Right hindlimb (tissue), 1 donor: ENCODE data around the gene RNF144B.
"Not testable (repeated sequence)": the region's sequence is repeated elsewhere in the genome, so short reads cannot be mapped to it uniquely, and the experiment has no call there.

ENCODE experiments used
- DNase-seq: peaks from one replicate; pipeline ENCODE4 v3.0.0-alpha.2; 2018

The RNF144B gene

DNA sequence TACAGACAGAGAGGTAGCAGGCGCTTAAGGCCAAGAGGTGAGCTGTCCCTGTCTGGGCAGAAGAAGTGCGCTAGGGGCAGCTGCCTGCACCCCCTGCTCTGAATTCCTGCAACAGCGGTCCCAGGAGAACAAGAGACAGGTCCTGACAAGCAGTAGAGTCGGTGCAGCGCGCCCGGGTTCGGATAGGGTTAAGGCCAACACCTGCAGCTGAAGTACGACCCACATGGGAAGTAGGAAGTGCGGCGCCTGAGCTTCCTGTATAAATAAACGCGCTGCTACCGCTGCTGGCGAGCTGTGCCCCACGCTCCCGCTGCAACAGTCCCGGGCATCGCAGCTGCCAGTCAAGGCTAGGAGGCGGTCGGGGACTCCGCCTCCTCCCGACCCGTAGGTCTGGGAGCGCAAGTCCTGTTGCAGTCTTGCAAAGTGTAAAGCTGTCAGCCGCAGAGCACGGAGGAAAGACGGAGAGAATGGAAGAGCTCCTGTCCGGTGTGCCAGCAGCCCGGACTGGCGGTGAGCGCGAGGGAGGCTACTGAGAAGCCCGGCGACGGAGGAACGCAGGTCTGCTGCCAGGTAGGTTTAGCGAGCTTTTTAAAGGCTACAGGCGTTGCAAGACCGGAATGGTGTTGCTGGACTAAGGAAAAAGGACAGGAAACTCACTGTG lies at the start of gene RNF144B:
TSS of gene RNF144B (plus strand) at position 290 of the 661 bp plus-strand sequence. CDS start 12,185 bp downstream, outside the sequence.
- peak; percentile 81 for DNase-seq

DNA sequence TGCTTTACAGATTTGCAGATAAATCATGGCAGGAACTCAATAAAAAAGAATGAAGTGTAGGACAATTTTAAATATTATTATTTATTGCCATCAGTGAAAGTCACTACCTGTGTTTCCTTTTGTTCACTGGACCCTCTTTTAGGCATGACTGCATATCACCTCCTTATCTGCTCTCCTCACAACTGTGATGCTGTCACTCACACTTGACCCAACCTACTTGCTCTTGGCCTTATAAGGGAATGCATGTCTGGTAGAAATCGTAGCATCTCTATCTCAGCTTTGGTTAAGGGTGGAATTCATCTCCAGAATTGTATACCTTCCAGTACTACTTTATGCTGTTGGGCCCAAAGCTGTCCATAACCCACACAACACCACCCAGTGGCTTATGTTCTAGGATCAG lies 47.6 kb upstream of the RNF144B start:
- DNase-seq, result no peak

DNA sequence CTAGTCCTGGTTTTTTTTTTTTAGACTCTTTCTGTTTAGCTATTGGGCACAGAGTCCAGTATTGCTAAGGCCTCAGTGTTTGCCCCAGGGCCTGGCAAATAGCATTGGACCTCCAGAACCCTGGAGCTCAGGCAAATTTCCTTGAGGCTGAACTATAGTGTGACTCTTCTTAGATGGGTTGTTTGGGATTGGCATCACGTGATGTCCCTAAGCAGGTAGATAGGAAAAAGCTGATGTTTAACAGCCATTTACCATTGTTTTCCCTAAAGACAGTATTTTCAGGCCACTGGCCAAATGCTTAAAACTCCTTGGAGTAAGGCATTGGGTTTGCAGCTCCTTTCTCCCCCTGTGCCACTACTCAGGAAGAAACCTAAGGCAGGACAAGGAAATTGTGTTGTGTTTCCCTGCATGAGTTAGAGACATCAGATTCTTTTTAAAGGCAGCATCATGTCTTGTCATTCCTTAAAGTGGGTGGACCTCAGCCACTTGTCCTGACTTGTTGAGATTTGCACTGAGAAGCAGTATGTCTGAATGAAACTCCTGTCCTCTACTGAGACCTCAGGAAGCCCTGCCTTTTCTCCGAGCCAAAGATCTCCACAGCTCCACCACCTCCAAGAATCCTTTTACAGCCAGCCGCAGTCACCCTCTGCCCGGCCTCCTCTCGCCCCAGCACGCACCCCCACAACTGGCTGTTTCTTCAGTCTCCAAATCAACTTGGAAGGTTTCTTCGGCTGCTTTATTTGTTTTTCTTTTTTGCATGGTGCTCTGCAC lies 46.2 kb upstream of the RNF144B start:
- DNase-seq, result no peak

DNA sequence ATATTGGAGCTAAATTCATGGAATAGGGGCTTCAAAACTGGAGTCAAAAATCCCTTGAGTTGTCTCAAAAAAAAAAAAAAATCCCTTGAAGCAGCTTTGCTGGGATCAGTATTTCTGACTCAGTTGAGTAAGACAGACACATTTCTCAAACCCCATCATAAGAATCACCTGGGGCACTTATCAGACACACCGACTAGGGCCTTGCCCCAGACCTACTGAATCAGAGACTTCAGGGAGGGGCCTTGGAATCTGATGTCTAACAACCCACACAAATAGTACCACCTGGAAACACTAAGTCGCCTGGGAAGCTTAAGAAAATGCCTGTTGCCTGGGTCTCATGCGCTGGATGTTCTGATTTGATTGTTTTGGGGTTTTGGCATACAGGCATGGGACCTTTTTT lies 44.9 kb upstream of the RNF144B start:
- DNase-seq, result no peak

DNA sequence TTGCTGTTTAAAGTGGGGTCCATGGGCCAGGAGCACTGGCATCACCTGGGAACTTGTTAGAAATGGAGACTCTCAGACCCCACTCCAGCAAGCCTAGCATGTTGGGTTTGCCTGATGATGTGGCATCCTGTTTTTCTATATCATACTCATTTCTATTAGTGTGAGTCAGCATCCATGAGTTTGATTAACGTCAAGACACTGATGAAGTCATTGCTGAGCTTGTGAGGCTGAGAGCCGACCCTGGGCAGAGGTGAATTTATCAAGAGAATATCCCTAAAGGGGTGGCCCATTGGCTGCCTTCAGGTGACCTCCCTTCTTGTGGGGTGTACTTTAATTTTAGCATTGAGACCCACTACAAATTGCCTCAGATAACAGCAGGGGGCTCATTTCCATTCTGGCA lies 43.4 kb upstream of the RNF144B start:
- DNase-seq, result no peak

DNA sequence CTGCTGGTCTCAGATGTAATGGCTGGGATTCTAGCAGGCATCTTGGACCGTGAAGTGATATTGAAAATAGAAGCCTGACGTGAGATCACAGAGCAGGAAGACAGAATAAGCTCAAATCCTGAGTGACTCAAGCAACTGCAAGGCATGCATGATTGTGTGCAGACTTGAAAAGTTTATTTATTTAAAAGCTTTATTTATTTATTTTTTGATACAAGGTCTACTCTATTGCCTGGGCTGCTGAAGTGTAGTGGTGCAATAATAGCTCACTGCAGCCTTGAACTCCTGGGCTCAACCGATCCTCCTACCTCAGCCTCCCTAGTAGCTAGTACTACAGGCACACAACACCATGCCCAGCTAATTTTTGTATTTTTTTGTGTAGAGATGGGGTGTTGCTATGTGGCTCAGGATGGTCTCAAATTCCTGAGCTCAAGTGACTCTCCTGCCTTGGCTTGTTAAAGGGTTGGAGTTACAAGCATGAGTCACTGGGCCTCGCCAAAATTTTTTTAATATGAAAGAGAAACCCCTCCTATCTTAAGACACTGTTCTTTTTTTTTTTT lies 40.1 kb upstream of the RNF144B start:
- DNase-seq, result no peak

DNA sequence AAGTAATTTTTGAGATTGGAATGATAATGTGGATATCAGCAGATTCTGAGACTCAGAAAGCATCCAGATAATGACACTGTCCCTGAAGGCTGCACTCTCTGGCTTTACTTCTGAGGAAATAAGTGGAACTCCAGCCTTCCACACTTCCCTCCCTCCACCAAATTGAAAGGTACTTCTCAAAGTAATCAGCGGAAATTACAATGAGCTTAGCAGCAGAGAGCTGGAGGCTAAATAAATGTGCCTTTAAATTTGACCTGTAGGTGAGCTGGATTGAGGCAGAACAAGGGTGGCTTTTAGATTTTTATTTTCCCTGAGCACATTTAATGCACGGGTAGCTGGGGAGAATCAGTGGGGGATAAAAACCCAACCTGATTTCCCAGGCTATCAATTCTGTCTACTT lies 39.3 kb upstream of the RNF144B start:
- DNase-seq, result no peak

DNA sequence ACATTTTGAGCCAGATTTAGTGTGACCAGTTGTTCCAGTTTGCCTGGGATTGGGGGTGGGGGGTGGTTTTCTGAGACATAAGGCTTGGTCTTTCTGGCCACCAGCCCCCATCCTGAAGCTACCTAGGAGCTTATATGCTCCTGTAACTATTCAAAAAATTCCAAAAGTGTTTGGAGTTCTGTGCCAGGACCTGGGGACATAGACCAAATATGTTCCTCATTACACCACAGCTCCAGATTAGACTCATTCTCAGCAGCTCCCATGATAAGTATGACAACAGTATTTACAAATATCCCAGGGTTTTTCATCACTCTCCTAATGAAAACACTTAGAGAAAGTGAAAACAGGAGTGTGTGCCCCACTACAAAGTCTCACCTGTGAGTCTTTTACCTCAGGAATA lies 37.8 kb upstream of the RNF144B start:
- no peak for DNase-seq

DNA sequence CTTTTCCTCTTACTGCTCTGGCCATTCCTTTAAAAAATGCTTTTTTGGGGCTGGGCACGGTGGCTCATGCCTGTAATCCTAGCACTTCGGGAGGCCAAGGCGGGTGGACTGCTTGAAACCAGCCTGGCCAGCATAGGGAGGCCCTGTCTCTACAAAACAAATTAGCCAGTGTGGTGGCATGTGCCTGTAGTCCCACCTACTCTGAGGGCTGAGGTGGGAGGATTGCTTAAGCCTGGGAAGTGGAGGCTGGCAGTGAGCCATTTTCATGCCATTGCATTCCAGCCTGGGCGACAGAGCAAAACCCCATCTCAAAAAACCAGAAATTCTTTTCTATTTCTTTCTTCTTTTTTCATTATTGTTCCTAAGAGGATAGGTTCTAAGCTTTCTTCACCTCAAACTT lies 36.9 kb upstream of the RNF144B start:
- DNase-seq, result no peak

DNA sequence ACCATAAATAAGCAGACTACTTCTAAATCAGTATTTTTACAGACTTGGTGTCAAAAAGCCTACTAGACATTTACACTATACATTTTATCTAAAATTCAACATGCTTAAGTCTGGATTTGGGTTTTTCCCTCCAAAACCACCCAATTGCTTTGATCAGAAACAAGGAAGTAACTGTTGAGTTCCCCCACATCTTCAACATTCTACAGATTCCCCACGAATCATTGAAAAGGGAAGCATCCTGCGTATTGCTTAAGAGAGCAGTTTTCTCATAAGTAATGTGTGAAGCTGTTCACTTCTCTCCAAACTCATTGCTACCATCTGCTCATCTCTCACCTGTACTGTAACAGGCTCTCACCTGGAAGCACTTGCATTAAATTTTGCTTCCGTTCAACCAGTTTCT lies 36.4 kb upstream of the RNF144B start:
- no peak for DNase-seq

DNA sequence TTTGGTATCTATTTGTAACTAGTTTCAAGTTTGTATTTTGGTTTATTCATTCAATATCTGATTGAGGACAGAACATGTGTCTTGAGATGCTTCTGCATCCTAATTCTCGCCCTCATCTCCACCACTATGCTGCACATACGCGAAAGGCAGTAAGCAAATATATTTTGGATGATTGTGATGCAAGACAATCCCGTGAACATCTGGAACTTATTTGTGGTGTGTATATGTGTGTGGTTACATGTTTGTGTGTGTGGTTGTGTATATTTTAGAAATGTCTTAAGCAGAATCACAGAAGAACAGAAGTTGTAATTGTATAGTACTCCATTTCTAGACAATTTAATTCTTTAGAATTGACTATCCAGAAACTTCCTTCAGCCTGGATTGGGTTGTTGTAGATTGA lies 35.1 kb upstream of the RNF144B start:
- DNase-seq, result no peak

DNA sequence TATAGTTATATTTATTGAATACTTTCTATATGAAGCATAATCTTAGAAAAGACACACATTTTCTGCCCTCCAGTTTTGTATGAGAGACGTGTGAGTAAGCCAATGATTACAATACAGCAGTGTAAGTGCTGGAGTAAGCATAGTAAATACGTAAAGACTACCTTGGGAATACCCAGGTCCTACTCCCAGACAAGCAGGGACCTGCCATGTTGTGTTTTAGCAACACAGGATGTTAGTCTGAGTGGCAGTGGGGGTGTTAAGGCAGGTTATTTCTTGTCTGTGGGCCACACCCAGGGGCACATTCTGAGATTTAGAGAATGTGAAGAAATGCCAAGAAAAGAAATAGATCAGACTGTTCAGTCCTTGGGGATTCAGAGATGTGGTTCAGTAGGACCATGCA lies 34.3 kb upstream of the RNF144B start:
- DNase-seq, result no peak

DNA sequence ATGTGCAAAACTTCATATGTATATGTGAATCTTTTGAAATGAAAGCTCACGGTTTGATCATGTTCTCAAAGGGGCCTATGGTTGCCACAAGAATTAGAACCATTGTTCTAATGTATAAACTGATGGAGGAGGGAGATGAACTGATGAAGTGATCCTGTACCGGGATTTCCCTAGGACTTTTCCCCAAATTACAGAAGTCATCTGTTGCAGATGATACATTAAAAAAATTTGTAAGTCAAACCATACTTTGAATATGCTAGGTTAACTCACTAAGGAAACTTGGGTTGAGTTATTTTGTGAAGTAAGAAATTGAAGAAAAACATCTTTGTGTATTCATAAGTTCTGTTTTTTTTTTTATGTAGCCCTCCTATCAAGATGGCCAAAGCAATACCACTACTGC lies 33.9 kb upstream of the RNF144B start:
- no peak for DNase-seq

DNA sequence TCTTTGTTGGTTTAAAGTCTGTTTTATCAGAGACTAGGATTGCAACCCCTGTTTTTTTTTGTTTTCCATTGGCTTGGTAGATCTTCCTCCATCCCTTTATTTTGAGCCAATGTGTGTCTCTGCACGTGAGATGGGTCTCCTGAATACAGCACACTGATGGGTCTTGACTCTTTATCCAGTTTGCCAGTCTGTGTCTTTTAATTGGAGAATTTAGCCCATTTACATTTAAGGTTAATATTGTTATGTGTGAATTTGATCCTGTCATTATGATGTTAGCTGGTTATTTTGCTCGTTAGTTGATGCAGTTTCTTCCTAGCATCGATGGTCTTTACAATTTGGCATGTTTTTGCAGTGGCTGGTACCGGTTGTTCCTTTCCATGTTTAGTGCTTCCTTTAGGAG lies 29.6 kb upstream of the RNF144B start:
- DNase-seq, result not testable (repeated sequence)

DNA sequence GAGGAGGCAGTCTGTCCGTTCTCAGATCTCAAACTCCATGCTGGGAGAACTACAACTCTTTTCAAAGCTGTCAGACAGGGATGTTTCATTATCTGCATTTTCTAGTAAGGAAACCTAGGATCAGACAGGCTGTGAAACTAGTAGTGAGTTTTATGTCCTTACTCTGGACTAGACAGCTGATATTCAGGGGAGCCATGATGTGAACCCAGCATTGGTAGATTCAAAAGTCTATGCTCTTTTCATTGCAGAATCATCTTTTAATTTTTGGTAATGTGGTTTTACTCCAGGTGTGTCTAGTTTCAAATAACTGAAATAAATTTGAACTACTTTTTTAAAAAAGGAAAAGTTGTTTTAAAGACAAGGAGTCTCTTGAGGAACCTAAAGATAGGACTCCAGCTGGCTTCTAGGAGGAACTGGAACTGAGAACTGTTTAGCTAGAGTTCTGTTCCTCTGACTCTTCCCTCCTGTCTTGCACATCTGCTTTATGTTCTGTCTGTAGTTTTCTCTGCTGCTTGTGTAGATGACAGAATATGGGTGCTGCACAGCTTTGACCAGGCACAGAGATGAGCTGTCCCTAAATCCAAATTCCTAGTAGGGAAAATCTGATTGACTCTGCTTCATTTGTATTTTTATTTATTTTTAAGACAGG lies 27.8 kb upstream of the RNF144B start:
- no peak for DNase-seq

DNA sequence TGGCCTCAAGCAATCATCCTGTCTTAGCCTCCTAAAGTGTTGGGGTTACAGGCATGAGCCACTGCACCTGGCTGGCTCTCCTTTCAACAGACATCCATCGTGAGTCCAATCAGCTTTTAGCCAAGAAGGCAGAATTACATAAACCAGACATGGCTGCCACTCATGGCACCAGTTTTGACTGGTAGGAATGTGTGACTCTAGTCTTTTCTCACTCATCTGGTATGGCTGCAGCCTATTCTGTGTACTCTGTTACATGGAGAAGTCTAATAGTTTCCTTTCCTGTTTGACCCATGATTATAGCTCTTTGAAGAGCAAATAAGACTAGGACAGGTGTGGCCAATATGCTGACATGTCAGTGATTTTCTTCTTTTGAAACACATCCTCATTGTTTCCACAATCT lies 27.0 kb upstream of the RNF144B start:
- no peak for DNase-seq

DNA sequence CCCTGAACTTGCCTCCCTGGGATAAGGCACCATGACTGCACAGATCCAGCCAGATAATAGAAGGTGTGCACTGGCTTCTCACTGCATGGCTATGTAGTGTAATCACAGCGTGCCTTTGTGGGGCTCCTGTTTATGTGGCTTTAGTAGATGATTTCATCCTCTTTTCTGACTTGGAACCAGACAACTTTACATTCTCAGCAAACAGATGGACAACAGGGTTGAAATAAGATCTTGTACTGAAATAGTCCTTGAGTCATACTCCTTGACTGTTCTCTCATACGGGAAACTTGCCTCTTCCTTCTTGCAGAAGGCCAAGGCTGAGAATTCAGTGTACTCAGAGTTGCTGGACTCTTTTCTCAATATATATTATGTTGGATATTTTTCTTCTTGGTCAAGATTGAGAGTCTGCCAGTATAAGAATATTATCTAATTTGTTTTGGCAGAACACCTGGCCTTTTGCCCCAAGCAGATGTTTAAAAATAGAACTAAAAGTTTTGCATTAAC lies 25.0 kb upstream of the RNF144B start:
- DNase-seq, result no peak

DNA sequence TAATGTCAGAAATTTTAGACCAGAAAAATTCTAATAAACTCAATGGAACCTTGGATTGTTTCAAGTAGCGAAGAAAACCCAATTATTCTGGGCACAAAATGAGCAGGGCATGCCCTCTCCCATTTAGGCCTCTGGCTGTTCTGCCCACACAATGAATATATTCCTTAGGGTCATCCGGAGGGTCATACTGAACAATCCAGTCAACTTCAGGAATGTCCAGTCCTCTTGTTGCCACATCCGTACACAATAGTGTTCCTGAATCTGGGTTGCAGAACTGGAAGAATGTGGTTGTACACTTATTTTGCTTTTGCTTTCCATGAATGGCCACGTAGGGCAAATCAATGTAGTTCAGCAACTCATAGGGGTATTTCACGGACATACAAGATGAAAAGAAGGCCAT lies 23.4 kb upstream of the RNF144B start:
- DNase-seq, result no peak

DNA sequence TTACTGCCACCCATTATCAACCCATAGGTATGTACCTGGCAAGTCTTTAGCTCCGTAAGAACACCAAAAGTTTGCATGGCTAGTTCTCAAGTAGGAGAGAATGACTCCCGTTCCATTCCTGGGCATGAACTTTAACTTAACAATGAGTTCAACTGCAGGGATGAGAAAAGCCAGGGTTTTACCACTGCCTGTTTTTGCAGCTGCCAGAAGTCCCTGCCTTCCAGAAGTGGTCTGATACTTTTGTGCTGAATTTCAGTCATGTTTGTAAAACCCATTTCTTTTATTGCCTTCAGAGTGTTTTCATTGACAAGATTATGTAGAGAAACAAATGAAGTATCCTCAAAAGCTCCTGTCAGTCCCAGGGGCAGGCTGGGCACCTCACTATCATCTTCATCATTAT lies 22.6 kb upstream of the RNF144B start:
- DNase-seq, result not testable (repeated sequence)

DNA sequence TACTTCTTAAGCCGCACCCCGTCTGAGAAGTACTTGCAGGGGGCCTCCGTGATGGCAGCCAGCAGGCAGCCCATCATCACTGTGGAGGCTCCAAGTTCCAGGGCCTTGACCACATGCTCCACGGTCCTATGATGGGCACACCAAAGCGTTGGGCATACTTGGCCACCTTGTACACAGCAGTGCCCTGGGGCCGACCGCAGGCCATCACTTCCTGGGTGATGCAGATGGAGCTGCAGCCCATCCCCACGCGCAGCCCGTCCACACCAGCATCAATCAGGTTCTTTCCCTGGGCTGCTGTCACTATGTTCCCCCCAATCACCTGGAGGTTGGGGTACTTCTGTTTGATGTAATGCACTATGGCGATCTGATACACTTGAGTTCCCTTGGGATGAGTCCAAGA lies 19.8 kb upstream of the RNF144B start:
- DNase-seq, result no peak

DNA sequence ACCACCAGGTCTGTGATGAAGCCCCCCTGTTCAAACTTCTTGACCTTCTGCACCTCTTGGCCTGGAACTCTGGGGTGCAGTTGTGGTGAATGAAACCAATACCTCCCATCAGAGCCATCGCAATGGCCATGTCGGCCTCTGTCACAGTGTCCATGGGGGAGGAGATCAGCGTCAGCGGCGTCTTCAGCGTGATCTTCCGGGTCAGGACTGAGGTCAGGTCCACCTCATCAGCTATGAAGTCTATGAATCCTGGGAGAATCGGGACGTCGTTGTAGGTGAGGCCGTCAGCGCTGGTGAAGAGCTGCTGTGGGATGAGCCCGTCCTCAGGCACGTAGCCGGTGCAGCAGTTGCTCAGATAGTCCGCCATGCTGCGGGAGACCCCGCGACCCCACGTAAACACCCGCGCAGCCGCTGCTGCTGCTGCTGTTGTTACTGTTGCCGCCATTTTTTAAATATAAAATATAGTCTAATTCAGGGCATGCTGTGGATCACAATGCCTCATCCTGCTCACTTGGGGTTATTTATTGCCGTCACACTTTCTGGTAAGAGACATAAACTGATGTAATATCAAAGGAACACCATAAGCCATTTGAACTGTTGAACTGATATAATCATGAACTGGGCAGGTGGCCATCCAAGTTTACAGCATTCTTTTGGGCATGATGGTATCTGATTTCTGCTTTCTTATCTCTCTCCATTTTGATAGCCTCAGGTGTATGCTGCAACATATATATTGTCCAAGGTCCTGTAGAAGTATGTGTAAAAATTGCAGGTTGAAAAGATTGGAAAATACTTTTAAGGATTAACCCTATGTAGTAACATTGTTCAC lies 18.7 kb upstream of the RNF144B start:
- no peak for DNase-seq

DNA sequence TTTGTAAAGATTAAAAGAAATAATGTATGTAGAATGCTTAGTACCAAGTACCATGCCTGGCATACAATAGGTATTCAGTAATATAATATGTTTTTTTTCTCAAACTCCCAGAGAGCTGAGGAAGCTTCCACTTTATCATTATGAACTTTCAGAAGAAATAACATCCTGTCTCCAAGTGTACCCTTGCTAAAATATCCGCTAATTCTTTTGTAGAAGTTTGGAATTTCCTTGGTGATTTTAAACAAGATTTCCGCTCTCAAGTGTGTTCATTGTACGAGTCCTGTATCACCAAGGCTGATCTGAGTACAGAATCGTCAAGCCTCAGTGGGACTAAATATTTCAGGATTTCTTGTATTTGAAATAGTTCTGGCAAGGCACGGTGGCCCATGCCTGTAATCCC lies 16.1 kb upstream of the RNF144B start:
- no peak for DNase-seq

DNA sequence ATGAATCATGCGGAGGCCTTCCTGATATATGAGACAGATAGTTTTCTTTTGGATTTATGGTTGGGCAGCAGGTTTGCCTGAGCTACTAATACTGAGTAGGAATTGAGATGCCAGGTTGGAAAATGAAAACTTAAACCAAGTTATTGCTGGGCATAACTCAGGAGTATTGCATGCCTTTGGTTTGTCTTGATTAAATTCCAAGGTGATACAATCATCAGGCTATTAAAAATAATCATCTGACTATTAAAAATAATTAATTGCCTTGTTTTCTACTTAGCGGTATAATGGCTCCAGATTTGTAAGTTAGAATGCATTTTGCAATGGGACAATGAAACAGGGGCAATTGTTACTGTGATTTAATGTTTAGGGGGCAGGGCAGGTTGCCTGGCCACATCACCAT lies 15.5 kb upstream of the RNF144B start:
- no peak for DNase-seq
